NT2/D1 (cell line): ENCODE measurements around the gene SIGLEC1.

Experiments used
- DNase-seq: peaks from one replicate; pipeline ENCODE4 v3.0.0-alpha.2; 2011; ENCODE audit warnings: low read depth, low spot score
- H3K27me3 ChIP-seq: 2 replicates; pipeline ENCODE4 v1.6.0; 2011; ENCODE audit warnings: mild to moderate bottlenecking; ENCODE audit not compliant: insufficient read length, insufficient read depth
- H3K36me3 ChIP-seq: 2 replicates; pipeline ENCODE4 v1.6.1; 2011; ENCODE audit warnings: mild to moderate bottlenecking, low read length, mixed read lengths; ENCODE audit not compliant: insufficient read depth, insufficient read length
- H3K4me1 ChIP-seq: 2 replicates; pipeline ENCODE4 v1.5.1; 2011; ENCODE audit not compliant: insufficient read depth, insufficient read length
- H3K4me3 ChIP-seq: 2 replicates; pipeline ENCODE4 v1.5.1; 2011; ENCODE audit warnings: low read depth; ENCODE audit not compliant: insufficient read length
- H3K9ac ChIP-seq: 2 replicates; pipeline ENCODE4 v1.6.0; 2011; ENCODE audit warnings: low read depth; ENCODE audit not compliant: insufficient read length
- H3K9me3 ChIP-seq: 2 replicates; pipeline ENCODE4 v1.5.1; 2011; ENCODE audit warnings: mild to moderate bottlenecking, low read length; ENCODE audit not compliant: insufficient read depth
- SUZ12 ChIP-seq: IDR thresholded peaks from 2 replicates; pipeline ENCODE4 v1.6.1; 2011; ENCODE audit not compliant: insufficient read length, insufficient read depth; ENCODE audit errors: extremely low read depth
- YY1 ChIP-seq: IDR thresholded peaks from 2 replicates; pipeline ENCODE4 v1.6.1; 2011; ENCODE audit not compliant: insufficient read length, insufficient read depth
- ZNF274 ChIP-seq: IDR thresholded peaks from 2 replicates; pipeline ENCODE4 v1.6.1; 2011; ENCODE audit warnings: mild to moderate bottlenecking, low read depth, low read length

SIGLEC1 gene

GRCh38 chr20:3749689-3750531, 37.5 kb upstream of the SIGLEC1 start:
- Histone ChIP-seq H3K9ac (no peak overlapping the region), H3K4me1 (peaks cover 4% of the 10 kb centered on the region), H3K4me3 (no peak overlapping the region), H3K36me3 (peaks cover 42% of the 10 kb centered on the region), H3K9me3 (no peaks in the 10 kb centered on the region), H3K27me3 (peaks cover 7% of the 10 kb centered on the region)
- no peak for DNase-seq
- TF ChIP-seq SUZ12 = no peak
- no peak for TF ChIP-seq ZNF274
- no peak for TF ChIP-seq YY1

GRCh38 chr20:3749087-3749688, 36.8 kb upstream of the SIGLEC1 start:
- Histone ChIP-seq H3K9me3 (no peaks in the 10 kb centered on the region), H3K4me1 (peaks cover 4% of the 10 kb centered on the region), H3K4me3 (no peak overlapping the region), H3K9ac (no peak overlapping the region), H3K27me3 (peaks cover 7% of the 10 kb centered on the region), H3K36me3 (peaks cover 35% of the 10 kb centered on the region)
- DNase-seq = no peak
- no peak for TF ChIP-seq YY1
- TF ChIP-seq ZNF274 = no peak
- no peak for TF ChIP-seq SUZ12

- H3K36me3 ChIP-seq = peaks cover 29% of the 10 kb centered on the region
- TF ChIP-seq ZNF274 = no peak
- no peak for DNase-seq
Measured at GRCh38 chr20:3748073-3748472, 35.7 kb upstream of the SIGLEC1 start.

GRCh38 chr20:3747471-3747870, 35.1 kb upstream of the SIGLEC1 start:
- TF ChIP-seq YY1 = no peak
- no peak for TF ChIP-seq ZNF274
- TF ChIP-seq SUZ12 = no peak
- H3K9me3 ChIP-seq = no peaks in the 10 kb centered on the region
- H3K27me3 ChIP-seq = peaks cover 7% of the 10 kb centered on the region
- H3K4me1 ChIP-seq = no peaks in the 10 kb centered on the region
- no peak for DNase-seq
- no peak overlapping the region for H3K9ac ChIP-seq
- peaks cover 29% of the 10 kb centered on the region for H3K36me3 ChIP-seq
- H3K4me3 ChIP-seq = no peak overlapping the region

More at GRCh38 chr20:3748073-3748472, 35.7 kb upstream of the SIGLEC1 start:
- peaks cover 4% of the 10 kb centered on the region for H3K4me1 ChIP-seq
- no peak overlapping the region for H3K4me3 ChIP-seq
- no peak overlapping the region for H3K9ac ChIP-seq
- no peaks in the 10 kb centered on the region for H3K9me3 ChIP-seq
- peaks cover 7% of the 10 kb centered on the region for H3K27me3 ChIP-seq

- Histone ChIP-seq H3K9me3 (no peaks in the 10 kb centered on the region), H3K9ac (no peak overlapping the region), H3K27me3 (peaks cover 3% of the 10 kb centered on the region), H3K36me3 (peaks cover 23% of the 10 kb centered on the region), H3K4me1 (peaks cover 3% of the 10 kb centered on the region), H3K4me3 (no peak overlapping the region)
- TF ChIP-seq YY1 (no peak), ZNF274 (no peak), SUZ12 (no peak)
- no peak for DNase-seq
Measured at GRCh38 chr20:3745686-3746173, 33.3 kb upstream of the SIGLEC1 start.

- H3K9me3 ChIP-seq = no peaks in the 10 kb centered on the region
- peak; percentile 91 for DNase-seq
- H3K27me3 ChIP-seq = no peaks in the 10 kb centered on the region
- H3K36me3 ChIP-seq = peaks cover 18% of the 10 kb centered on the region
- peaks cover 8% of the 10 kb centered on the region for H3K4me1 ChIP-seq
- TF ChIP-seq ZNF274 (no peak), SUZ12 (no peak), YY1 (no peak)
- peak overlapping the region; percentile 61 for H3K9ac ChIP-seq
- H3K4me3 ChIP-seq = peak overlapping the region; percentile 1
Measured at GRCh38 chr20:3744806-3745685, 32.6 kb upstream of the SIGLEC1 start.

- Histone ChIP-seq H3K36me3 (peaks cover 15% of the 10 kb centered on the region), H3K4me3 (peak overlapping the region; percentile 1), H3K9me3 (no peaks in the 10 kb centered on the region), H3K9ac (no peak overlapping the region), H3K27me3 (no peaks in the 10 kb centered on the region), H3K4me1 (peaks cover 12% of the 10 kb centered on the region)
- no peak for DNase-seq
- no peak for TF ChIP-seq YY1
- TF ChIP-seq SUZ12 = no peak
- TF ChIP-seq ZNF274 = no peak
Measured at GRCh38 chr20:3744037-3744436, 31.6 kb upstream of the SIGLEC1 start.
